NT2/D1 (cell line): Measurements from ENCODE around the gene CNBD2.
"Not testable (repeated sequence)": the region's sequence is repeated elsewhere in the genome, so short reads cannot be mapped to it uniquely, and the experiment has no call there.

Experiments
- DNase-seq: peaks from one replicate; pipeline ENCODE4 v3.0.0-alpha.2; 2011; ENCODE audit warnings: low read depth, low spot score
- H3K27me3 ChIP-seq: 2 replicates; pipeline ENCODE4 v1.6.0; 2011; ENCODE audit warnings: mild to moderate bottlenecking; ENCODE audit not compliant: insufficient read length, insufficient read depth
- H3K36me3 ChIP-seq: 2 replicates; pipeline ENCODE4 v1.6.1; 2011; ENCODE audit warnings: mild to moderate bottlenecking, low read length, mixed read lengths; ENCODE audit not compliant: insufficient read depth, insufficient read length
- H3K4me1 ChIP-seq: 2 replicates; pipeline ENCODE4 v1.5.1; 2011; ENCODE audit not compliant: insufficient read depth, insufficient read length
- H3K4me3 ChIP-seq: 2 replicates; pipeline ENCODE4 v1.5.1; 2011; ENCODE audit warnings: low read depth; ENCODE audit not compliant: insufficient read length
- H3K9ac ChIP-seq: 2 replicates; pipeline ENCODE4 v1.6.0; 2011; ENCODE audit warnings: low read depth; ENCODE audit not compliant: insufficient read length
- H3K9me3 ChIP-seq: 2 replicates; pipeline ENCODE4 v1.5.1; 2011; ENCODE audit warnings: mild to moderate bottlenecking, low read length; ENCODE audit not compliant: insufficient read depth
- SUZ12 ChIP-seq: IDR thresholded peaks from 2 replicates; pipeline ENCODE4 v1.6.1; 2011; ENCODE audit not compliant: insufficient read length, insufficient read depth; ENCODE audit errors: extremely low read depth
- YY1 ChIP-seq: IDR thresholded peaks from 2 replicates; pipeline ENCODE4 v1.6.1; 2011; ENCODE audit not compliant: insufficient read length, insufficient read depth
- ZNF274 ChIP-seq: IDR thresholded peaks from 2 replicates; pipeline ENCODE4 v1.6.1; 2011; ENCODE audit warnings: mild to moderate bottlenecking, low read depth, low read length

The CNBD2 gene

DNA sequence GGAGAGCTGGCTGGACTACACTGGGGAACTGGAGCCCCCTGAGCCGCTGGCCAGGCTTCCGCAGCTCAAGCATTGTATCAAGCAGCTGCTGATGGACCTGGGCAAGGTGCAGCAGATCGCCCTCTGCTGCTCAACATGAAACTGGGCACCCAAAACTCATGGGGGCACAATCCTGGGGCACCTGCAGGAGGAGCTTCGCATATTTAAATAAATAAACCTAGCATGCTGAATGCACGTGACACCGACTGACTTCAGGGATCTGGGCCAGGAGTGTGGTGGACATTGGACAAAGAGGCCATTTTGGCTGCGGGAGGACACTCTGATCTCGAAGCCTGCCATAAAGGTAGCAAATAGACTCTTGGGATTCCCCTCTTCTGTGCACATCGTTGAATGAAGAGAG lies 20.9 kb upstream of the CNBD2 start:
- DNase-seq: no peak
- peaks cover 35% of the 10 kb centered on the region for H3K36me3 ChIP-seq
- no peaks in the 10 kb centered on the region for H3K27me3 ChIP-seq
- H3K4me3 ChIP-seq: no peak overlapping the region
- TF ChIP-seq SUZ12 (no peak), YY1 (no peak), ZNF274 (no peak)
- H3K9me3 ChIP-seq: no peaks in the 10 kb centered on the region
- peaks cover 2% of the 10 kb centered on the region for H3K4me1 ChIP-seq
- no peak overlapping the region for H3K9ac ChIP-seq

DNA sequence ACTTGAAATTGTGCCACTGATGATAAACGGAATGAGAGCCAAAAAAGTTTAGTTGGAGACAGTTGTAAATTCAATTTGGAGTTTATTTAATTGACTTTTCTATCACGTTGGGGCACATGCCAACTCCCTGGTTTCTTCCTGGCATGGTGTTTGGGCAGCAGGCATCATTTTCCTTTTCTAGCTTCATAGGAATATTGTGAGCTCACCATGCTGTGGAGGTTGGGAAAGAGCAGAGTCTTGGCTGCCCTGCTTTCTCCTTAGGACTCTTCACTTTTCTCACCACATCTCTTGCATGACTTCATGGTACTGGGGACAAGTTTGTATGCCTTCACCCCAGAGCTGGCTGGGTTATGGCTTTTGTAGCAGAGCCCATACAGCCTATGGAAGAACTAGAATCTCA lies 20.5 kb upstream of the CNBD2 start:
- H3K36me3 ChIP-seq: peaks cover 37% of the 10 kb centered on the region
- no peak overlapping the region for H3K4me3 ChIP-seq
- no peaks in the 10 kb centered on the region for H3K9me3 ChIP-seq
- no peak overlapping the region for H3K9ac ChIP-seq
- DNase-seq: no peak
- no peak for TF ChIP-seq YY1
- TF ChIP-seq SUZ12: no peak
- TF ChIP-seq ZNF274: no peak
- no peaks in the 10 kb centered on the region for H3K27me3 ChIP-seq
- peaks cover 2% of the 10 kb centered on the region for H3K4me1 ChIP-seq

DNA sequence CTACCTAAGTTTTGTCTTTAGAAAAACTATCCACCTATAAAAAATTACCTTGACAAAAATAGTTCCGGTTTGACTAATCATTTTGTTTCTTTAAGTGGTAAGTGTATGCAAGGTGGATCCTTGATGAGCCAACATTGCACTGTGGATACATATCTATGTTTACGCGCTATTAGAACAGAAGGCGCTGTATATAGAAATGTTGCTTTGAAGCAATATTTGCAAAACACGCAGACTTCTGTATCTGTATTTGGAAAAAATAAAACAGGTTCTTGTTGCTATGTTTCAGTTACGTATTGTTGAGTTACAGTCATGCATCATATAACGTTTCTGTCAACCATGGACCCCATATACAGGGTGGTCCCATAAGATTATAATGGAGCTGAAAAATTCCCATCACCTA lies 18.3 kb upstream of the CNBD2 start:
- DNase-seq: no peak
- peaks cover 30% of the 10 kb centered on the region for H3K36me3 ChIP-seq
- H3K4me3 ChIP-seq: no peak overlapping the region
- H3K9me3 ChIP-seq: no peaks in the 10 kb centered on the region
- TF ChIP-seq YY1 (no peak), ZNF274 (no peak), SUZ12 (no peak)
- H3K27me3 ChIP-seq: no peaks in the 10 kb centered on the region
- peaks cover 2% of the 10 kb centered on the region for H3K4me1 ChIP-seq
- H3K9ac ChIP-seq: no peak overlapping the region

DNA sequence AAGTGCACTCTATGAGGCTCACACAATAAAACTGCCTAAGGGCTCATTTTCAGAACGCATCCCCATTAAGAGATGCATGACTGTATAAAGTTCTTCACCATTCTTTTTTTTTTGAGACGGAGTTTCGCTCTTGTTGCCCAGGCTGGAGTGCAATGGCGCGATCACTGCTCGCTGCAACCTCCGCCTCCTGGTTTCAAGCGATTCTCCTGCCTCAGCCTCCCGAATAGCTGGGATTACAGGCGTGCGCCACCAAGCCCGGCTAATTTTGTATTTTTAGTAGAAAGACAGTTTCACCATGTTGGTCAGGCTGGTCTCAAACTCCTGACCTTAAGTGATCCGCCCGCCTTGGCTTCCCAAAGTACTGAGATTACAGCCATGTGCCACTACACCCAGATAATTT lies 16.3 kb upstream of the CNBD2 start:
- DNase-seq, H3K9ac ChIP-seq, H3K27me3 ChIP-seq, H3K9me3 ChIP-seq, H3K4me3 ChIP-seq, H3K4me1 ChIP-seq: not testable (repeated sequence)
- H3K36me3 ChIP-seq: peaks cover 22% of the 10 kb centered on the region

DNA sequence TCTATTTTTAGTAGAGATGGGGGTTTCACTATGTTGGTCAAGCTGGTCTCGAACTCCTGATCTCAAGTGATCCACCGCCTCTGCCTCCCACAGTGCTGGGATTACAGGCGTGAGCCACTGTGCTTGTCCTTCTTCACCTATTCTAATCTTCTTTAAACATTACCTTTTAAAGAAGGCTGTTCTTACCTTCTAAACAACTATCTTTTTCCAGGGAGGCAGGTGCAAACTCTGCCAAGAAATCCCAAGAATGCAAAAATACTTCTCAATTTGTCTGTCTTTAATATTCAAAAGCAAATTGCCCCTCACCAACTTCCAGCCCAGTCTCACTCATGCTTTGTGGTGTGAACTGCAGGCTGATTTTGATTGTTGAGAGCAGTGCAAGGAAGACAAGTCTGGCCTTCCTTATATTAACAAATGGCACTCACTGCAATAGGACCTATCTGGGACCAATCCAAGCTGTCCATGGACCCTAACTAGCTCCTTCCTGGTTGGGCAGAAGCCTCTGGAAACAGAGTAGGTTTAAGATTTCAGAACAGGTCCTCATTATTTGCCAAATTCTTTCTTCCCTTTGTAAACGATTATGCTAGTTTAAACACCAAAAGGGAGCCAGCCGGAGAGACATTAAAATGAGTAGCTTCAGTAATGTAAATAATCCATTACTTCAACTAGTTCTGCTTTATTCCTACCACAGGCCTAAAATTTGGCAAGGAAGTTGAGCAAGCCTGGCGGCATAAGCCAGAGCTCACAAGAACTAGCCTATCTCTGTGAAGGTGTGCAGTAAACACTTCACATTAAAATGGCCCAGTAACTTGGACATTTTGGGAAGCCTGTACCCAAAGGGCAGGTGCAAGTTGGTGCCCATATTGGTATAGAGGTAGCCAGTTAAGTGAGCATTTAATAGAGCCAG lies 15.7 kb upstream of the CNBD2 start:
- Histone ChIP-seq H3K4me1 (no peaks in the 10 kb centered on the region), H3K9me3 (no peaks in the 10 kb centered on the region), H3K36me3 (peaks cover 15% of the 10 kb centered on the region), H3K27me3 (no peaks in the 10 kb centered on the region), H3K4me3 (peak overlapping the region; percentile 100), H3K9ac (peak overlapping the region; percentile 100)
- no peak for TF ChIP-seq ZNF274
- no peak for TF ChIP-seq YY1
- no peak for DNase-seq

DNA sequence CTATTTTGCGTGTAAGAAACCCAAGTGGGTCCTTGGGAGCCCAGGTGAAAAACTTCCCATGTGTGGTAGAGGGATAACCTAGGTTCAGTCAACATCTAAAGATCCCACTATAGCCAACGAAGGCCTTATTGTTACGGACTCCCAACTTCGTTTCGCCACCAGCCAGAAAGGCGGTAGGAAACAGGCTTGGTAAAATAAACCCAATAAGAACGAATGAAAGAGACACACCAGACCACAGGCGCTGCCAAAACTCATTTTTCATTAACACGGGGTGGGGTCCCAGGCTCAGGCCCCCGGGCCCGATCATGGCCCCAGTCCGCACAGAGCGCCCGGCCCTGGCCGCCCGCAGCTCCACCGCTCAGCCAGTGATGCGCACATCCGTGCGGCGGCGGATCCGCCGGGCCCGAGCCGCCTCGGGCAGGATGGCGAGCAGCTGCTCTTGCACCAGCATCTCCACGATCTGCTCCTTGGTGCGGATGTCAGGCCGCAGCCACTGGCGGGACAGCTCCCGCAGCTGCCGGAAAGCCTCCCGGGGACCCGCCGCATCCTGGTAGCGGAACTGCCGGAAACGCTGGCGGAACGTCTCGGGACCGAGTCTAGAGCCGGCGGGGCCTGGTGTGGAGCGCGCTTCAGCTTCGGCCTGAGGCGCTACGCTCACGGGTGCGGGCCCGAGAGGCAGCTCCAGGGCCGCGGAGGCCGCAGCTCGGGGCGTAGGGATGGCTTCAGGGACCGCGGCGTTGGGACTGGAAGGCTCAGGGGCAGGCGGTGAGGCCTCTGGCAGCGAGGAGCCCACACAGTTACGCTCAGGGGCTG lies 14.8 kb upstream of the CNBD2 start:
- no peak for DNase-seq
- peaks cover 10% of the 10 kb centered on the region for H3K36me3 ChIP-seq
- no peaks in the 10 kb centered on the region for H3K4me1 ChIP-seq
- no peaks in the 10 kb centered on the region for H3K9me3 ChIP-seq
- TF ChIP-seq YY1: no peak
- no peak for TF ChIP-seq SUZ12
- TF ChIP-seq ZNF274: no peak
- peak overlapping the region; percentile 100 for H3K4me3 ChIP-seq
- H3K27me3 ChIP-seq: no peaks in the 10 kb centered on the region
- peak overlapping the region; percentile 100 for H3K9ac ChIP-seq

DNA sequence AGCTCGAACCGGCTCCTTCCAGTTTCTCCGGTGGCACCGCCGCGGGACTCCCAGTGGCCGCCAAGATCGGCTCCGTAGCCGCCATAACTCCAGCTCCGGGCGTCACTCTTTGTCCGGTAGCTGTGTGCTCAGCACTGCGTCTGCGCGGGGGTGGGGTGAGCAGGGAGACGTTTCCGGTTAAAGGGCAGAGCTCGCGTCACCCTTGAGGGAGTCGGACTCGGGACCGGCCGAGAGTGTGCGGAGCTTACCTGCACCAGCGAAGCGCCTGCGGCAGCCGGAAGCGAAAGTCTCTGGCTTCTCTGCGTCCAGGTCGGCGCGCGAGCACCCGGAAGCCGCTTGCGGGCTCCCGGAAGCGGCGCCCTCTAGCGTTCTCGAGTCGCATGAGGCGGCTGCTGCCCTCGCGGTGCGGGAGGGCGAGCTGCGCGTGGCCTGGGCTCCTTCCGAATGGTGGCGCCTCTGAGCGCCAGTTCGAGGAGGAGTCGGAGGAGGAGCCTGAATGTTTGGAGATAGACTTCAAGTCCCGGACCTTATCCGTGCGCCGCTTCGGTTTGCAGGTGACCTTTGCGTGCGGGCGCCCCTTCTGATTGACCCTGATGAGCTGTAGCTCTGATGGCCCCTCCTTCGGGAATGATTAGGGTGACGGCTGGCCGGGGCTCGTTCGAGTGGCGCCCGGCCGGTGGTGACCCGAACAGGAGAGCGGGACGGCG lies 14.0 kb upstream of the CNBD2 start, which contains the start of gene SCAND1:
TSS of gene SCAND1 (minus strand) at position 303 of the 707 bp plus-strand sequence. CDS start at position 85, 218 bp downstream.
- Histone ChIP-seq H3K36me3 (peaks cover 10% of the 10 kb centered on the region), H3K27me3 (no peaks in the 10 kb centered on the region), H3K4me3 (peak within 1 kb of the TSS; percentile 100), H3K9me3 (no peaks in the 10 kb centered on the region), H3K9ac (peak within 1 kb of the TSS; percentile 100), H3K4me1 (no peaks in the 10 kb centered on the region)
- TF ChIP-seq SUZ12 (no peak), ZNF274 (no peak), YY1 (peak; percentile 47)
- peak; percentile 99 for DNase-seq
